NT2/D1 (cell line): ENCODE results near the gene PTPRH.

Experiments used
- SUZ12 ChIP-seq: IDR thresholded peaks from 2 replicates; pipeline ENCODE4 v1.6.1; 2011; ENCODE audit not compliant: insufficient read length, insufficient read depth; ENCODE audit errors: extremely low read depth
- YY1 ChIP-seq: IDR thresholded peaks from 2 replicates; pipeline ENCODE4 v1.6.1; 2011; ENCODE audit not compliant: insufficient read length, insufficient read depth
- ZNF274 ChIP-seq: IDR thresholded peaks from 2 replicates; pipeline ENCODE4 v1.6.1; 2011; ENCODE audit warnings: mild to moderate bottlenecking, low read depth, low read length

DNA sequence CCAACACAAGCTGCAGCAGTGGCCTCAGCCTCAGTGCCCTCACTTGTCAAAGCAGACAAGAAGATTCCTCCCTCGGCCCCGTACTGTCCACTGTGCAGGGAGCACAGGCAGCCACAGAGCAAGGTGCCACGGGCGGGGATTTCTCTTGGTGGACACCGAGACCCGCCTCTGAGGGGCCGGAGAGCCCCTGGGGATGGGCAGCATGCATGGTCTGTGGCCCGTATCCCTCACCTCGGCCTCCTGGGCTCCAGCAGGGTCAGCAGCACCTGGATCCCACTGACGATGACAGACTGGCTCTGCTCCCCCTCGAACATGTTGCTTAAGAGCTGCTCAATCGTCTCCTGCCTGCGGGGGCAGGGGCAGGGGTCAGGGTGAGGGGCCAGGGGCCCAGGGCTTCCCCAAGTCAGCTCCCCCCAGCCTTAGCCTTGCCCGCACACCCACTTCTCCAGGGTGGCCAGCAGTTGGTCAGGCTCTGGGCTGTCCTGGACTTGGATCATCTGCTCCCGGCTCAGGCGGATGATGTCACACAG lies 32.7 kb upstream of the PTPRH start:
- no peak for TF ChIP-seq ZNF274
- no peak for TF ChIP-seq SUZ12
- no peak for TF ChIP-seq YY1
